K562 (cell line): ENCODE data around the gene RTP3. TPM values are rescaled to one million over a fixed set of nuclear protein-coding genes. Genes with fewer than 3 reads are reported as not detected.

Experiments used
- POLR2H ChIP-seq: IDR thresholded peaks from 2 replicates; pipeline ENCODE4 v1.6.1; 2016; ENCODE audit warnings: missing genetic modification characterization, low read depth, mild to moderate bottlenecking, control low read depth, missing compliant biosample characterization, moderate library complexity
- POLR3G ChIP-seq: IDR thresholded peaks from 2 replicates; pipeline ENCODE4 v1.6.1; 2011; ENCODE audit not compliant: insufficient read length, insufficient replicate concordance; ENCODE audit errors: extremely low read depth
- RAD21 ChIP-seq, 2 experiments: fragments of 250-450 bp in 1 of 2; fragments of 450-650 bp in 1 of 2; sonication (Bioruptor Pico) in 1 of 2; formaldehyde crosslinking in 1 of 2; IDR thresholded peaks in 1 of 2; conservative IDR thresholded peaks in 1 of 2; 2 replicates each; pipeline versions ENCODE4 v1.4.0 to v1.8.0; 2020 to 2022; ENCODE audit warnings: mild to moderate bottlenecking in 2 of 2, moderate library complexity in 1 of 2
- RBM15 ChIP-seq: fragments of 200-400 bp; formaldehyde crosslinking; IDR thresholded peaks from 2 replicates; pipeline ENCODE4 v1.6.1; 2018; ENCODE audit warnings: mild to moderate bottlenecking, low read length, moderate library complexity; ENCODE audit not compliant: insufficient read depth
- SMC3 ChIP-seq: conservative IDR thresholded peaks from 2 replicates; pipeline ENCODE4 v1.6.1; 2011; ENCODE audit warnings: low read depth, low read length, improper control_type of control experiment; ENCODE audit not compliant: insufficient read depth
- ZNF263 ChIP-seq: sonication (generic); formaldehyde crosslinking; IDR thresholded peaks from 2 replicates; pipeline ENCODE4 v1.8.0; 2022; ENCODE audit warnings: mild to moderate bottlenecking, missing genetic modification reagents, borderline replicate concordance
- polyA plus RNA-seq, 8 experiments: library from polyadenylated mRNA; depleted of rRNA in 4 of 8; stranded (reverse) in 5 of 8; unstranded in 3 of 8; fragments of >200 nt; fragmentation: Nextera tagmentation in 2 of 8; fragmentation: Illumina TruSeq in 1 of 8; extraction: Ambion mirVana in 2 of 8; extraction: Trizol in 1 of 8; gene quantifications; 2 replicates each; pipeline versions ENCODE4 v1.2.1 to v1.2.3, GENCODE V29; 2011 to 2014; ENCODE audit warnings: inconsistent platforms in 1 of 8, missing spikeins in 1 of 8
- total RNA-seq, 7 experiments: library from RNA; depleted of rRNA in 6 of 7; stranded (reverse); fragments of >200 nt in 6 of 7; fragmentation: Illumina TruSeq in 2 of 7; extraction: Trizol in 2 of 7; gene quantifications; 2 replicates each; pipeline versions ENCODE4 v1.2.1 to v1.2.3, GENCODE V29; 2011 to 2021; ENCODE audit warnings: low replicate concordance in 1 of 7
- TF ChIP-seq, protein P1 (sequence below), 3 experiments: IDR thresholded peaks in 2 of 3; conservative IDR thresholded peaks in 1 of 3; 2 replicates each; pipeline ENCODE4 v1.5.1; 2011 to 2012; ENCODE audit warnings: low read length in 3 of 3, mild to moderate bottlenecking in 3 of 3, control low read depth in 2 of 3, improper control_type of control experiment in 1 of 3, inconsistent platforms in 1 of 3, low read depth in 1 of 3, mixed read lengths in 1 of 3, moderate library complexity in 1 of 3; ENCODE audit not compliant: insufficient read depth in 2 of 3
- TF ChIP-seq, protein P2 (sequence below): sonication (generic); formaldehyde crosslinking; IDR thresholded peaks from 2 replicates; pipeline ENCODE4 v1.8.1; 2022; ENCODE audit warnings: missing genetic modification reagents

Gene RTP3
- total and polyA plus RNA-seq, 9 of the 15 experiments (the other 6 are each of a cell fraction or from before 2014, with no cell fraction given), result not detected

GRCh38 chr3:46449755-46450552, 47.8 kb upstream of the RTP3 start (continued):
- TF ChIP-seq SMC3, result peak; percentile 31; the same call in 1 of the 2 replicates
- TF ChIP-seq RBM15, result no peak
- TF ChIP-seq POLR2H, result no peak
- TF ChIP-seq ZNF263, result no peak
- TF ChIP-seq, protein P1, sequence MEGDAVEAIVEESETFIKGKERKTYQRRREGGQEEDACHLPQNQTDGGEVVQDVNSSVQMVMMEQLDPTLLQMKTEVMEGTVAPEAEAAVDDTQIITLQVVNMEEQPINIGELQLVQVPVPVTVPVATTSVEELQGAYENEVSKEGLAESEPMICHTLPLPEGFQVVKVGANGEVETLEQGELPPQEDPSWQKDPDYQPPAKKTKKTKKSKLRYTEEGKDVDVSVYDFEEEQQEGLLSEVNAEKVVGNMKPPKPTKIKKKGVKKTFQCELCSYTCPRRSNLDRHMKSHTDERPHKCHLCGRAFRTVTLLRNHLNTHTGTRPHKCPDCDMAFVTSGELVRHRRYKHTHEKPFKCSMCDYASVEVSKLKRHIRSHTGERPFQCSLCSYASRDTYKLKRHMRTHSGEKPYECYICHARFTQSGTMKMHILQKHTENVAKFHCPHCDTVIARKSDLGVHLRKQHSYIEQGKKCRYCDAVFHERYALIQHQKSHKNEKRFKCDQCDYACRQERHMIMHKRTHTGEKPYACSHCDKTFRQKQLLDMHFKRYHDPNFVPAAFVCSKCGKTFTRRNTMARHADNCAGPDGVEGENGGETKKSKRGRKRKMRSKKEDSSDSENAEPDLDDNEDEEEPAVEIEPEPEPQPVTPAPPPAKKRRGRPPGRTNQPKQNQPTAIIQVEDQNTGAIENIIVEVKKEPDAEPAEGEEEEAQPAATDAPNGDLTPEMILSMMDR (IDR thresholded peaks at IDR 0.05 in 2 of 3, conservative IDR thresholded peaks at IDR 0.05 in 1 of 3; ENCODE audit: insufficient read depth in 2 of 3, low read depth in 1 of 3, low read length in 3 of 3), result peak; percentile 68 to 91 (median 74)
- peak in 1 of 2 experiments; percentile 38; a peak in 2 of 4 replicates for TF ChIP-seq RAD21 (CRISPR knock-in tag; conservative IDR thresholded peaks at IDR 0.05 in 1 of 2, IDR thresholded peaks at IDR 0.05 in 1 of 2)
- TF ChIP-seq, protein P2, sequence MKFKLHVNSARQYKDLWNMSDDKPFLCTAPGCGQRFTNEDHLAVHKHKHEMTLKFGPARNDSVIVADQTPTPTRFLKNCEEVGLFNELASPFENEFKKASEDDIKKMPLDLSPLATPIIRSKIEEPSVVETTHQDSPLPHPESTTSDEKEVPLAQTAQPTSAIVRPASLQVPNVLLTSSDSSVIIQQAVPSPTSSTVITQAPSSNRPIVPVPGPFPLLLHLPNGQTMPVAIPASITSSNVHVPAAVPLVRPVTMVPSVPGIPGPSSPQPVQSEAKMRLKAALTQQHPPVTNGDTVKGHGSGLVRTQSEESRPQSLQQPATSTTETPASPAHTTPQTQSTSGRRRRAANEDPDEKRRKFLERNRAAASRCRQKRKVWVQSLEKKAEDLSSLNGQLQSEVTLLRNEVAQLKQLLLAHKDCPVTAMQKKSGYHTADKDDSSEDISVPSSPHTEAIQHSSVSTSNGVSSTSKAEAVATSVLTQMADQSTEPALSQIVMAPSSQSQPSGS (CRISPR knock-in tag), result no peak
- no peak for TF ChIP-seq POLR3G
